ENCODE measurements around the gene SMIM14.

DNA sequence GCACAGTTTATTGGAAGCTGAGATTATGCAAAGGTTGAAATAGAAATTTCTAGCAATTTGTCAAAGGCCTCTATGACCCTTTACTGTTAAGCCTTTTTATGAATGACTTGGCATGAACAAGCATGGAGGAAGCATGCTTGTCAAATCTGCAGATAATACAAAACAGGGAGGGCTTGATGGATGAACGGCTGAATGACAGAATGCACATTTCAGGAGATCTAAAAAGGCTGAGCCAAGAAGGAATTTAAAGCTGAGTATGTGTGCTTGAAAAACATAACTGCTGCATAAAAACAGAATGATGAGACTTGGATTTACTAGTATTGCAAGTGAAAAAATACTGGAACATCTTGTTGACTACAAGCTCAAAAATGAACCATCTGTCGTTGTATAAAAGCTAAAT, 30.2 kb upstream of the SMIM14 start:
- TF ChIP-seq POLR2A (IDR thresholded peaks at IDR 0.05; ENCODE audit: extremely low read depth, insufficient read length) (no peak), CTCF (IDR thresholded peaks at IDR 0.05; ENCODE audit: low read depth, low read length) (no peak)
- TF ChIP-seq, protein P1, sequence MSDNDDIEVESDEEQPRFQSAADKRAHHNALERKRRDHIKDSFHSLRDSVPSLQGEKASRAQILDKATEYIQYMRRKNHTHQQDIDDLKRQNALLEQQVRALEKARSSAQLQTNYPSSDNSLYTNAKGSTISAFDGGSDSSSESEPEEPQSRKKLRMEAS (IDR thresholded peaks at IDR 0.05; ENCODE audit: low read depth, low read length) = no peak
